HL-60 (cell line): ENCODE measurements around the gene EFCAB13.

Experiments
- DNase-seq, 2 experiments: peaks; one replicate each; pipeline ENCODE4 v3.0.0-alpha.2; 2010 to 2020; ENCODE audit warnings: low read depth in 1 of 2, low spot score in 1 of 2
- H3K27ac ChIP-seq: fragments of 250-450 bp; sonication (Bioruptor Pico); replicated peaks from 2 replicates; pipeline ENCODE4 v1.5.1; 2020; ENCODE audit warnings: mild to moderate bottlenecking, moderate library complexity
- H3K27me3 ChIP-seq: fragments of 250-450 bp; sonication (Bioruptor Pico); 2 replicates; pipeline ENCODE4 v1.5.1; 2021; ENCODE audit warnings: mild to moderate bottlenecking, moderate library complexity; ENCODE audit not compliant: insufficient read depth, poor library complexity, severe bottlenecking
- H3K4me3 ChIP-seq: replicated peaks from 2 replicates; pipeline ENCODE4 v1.5.1; 2011; ENCODE audit warnings: mild to moderate bottlenecking, control low read depth, low read length; ENCODE audit not compliant: insufficient read depth
- GABPA ChIP-seq: IDR thresholded peaks from 2 replicates; pipeline ENCODE4 v1.6.1; 2012; ENCODE audit warnings: low read depth
- POLR2AphosphoS5 ChIP-seq: IDR thresholded peaks from 2 replicates; pipeline ENCODE4 v1.6.1; 2012; ENCODE audit warnings: low read depth
- SPI1 ChIP-seq: IDR thresholded peaks from 2 replicates; pipeline ENCODE4 v1.6.1; 2012; ENCODE audit warnings: low read depth, mild to moderate bottlenecking, borderline replicate concordance
- TF ChIP-seq, protein P1 (sequence below): IDR thresholded peaks from one replicate; pipeline ENCODE4 v1.5.1; 2011; ENCODE audit warnings: low read length, control low read depth, inconsistent platforms; ENCODE audit not compliant: insufficient read depth
- TF ChIP-seq, protein P2 (sequence below): IDR thresholded peaks from 2 replicates; pipeline ENCODE4 v1.6.1; 2012; ENCODE audit warnings: low read depth; ENCODE audit not compliant: insufficient replicate concordance

Gene EFCAB13

DNA sequence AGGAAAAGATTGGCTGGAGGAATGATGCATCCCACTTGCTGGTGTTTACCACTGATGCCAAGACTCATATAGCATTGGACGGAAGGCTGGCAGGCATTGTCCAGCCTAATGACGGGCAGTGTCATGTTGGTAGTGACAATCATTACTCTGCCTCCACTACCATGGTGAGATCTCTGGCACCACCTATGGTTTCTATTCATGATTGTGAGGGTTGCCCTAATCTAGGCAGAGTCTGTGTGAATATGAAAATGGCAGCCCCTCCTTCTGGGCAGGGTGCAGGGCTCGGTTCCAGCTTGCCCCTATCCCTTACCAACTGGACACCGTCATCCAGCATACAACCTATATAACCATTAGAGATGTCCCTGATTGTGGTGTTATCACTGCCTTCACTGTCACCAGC lies 36.7 kb upstream of the EFCAB13 start:
- DNase-seq, result no peak
- no peaks in the 10 kb centered on the region for H3K27me3 ChIP-seq
- TF ChIP-seq SPI1, result no peak
- TF ChIP-seq, protein P1, sequence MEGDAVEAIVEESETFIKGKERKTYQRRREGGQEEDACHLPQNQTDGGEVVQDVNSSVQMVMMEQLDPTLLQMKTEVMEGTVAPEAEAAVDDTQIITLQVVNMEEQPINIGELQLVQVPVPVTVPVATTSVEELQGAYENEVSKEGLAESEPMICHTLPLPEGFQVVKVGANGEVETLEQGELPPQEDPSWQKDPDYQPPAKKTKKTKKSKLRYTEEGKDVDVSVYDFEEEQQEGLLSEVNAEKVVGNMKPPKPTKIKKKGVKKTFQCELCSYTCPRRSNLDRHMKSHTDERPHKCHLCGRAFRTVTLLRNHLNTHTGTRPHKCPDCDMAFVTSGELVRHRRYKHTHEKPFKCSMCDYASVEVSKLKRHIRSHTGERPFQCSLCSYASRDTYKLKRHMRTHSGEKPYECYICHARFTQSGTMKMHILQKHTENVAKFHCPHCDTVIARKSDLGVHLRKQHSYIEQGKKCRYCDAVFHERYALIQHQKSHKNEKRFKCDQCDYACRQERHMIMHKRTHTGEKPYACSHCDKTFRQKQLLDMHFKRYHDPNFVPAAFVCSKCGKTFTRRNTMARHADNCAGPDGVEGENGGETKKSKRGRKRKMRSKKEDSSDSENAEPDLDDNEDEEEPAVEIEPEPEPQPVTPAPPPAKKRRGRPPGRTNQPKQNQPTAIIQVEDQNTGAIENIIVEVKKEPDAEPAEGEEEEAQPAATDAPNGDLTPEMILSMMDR, result no peak
- TF ChIP-seq GABPA, result no peak
- TF ChIP-seq, protein P2, sequence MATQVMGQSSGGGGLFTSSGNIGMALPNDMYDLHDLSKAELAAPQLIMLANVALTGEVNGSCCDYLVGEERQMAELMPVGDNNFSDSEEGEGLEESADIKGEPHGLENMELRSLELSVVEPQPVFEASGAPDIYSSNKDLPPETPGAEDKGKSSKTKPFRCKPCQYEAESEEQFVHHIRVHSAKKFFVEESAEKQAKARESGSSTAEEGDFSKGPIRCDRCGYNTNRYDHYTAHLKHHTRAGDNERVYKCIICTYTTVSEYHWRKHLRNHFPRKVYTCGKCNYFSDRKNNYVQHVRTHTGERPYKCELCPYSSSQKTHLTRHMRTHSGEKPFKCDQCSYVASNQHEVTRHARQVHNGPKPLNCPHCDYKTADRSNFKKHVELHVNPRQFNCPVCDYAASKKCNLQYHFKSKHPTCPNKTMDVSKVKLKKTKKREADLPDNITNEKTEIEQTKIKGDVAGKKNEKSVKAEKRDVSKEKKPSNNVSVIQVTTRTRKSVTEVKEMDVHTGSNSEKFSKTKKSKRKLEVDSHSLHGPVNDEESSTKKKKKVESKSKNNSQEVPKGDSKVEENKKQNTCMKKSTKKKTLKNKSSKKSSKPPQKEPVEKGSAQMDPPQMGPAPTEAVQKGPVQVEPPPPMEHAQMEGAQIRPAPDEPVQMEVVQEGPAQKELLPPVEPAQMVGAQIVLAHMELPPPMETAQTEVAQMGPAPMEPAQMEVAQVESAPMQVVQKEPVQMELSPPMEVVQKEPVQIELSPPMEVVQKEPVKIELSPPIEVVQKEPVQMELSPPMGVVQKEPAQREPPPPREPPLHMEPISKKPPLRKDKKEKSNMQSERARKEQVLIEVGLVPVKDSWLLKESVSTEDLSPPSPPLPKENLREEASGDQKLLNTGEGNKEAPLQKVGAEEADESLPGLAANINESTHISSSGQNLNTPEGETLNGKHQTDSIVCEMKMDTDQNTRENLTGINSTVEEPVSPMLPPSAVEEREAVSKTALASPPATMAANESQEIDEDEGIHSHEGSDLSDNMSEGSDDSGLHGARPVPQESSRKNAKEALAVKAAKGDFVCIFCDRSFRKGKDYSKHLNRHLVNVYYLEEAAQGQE, result no peak
- no peak for TF ChIP-seq POLR2AphosphoS5
- no peak overlapping the region for H3K4me3 ChIP-seq
- no peak overlapping the region for H3K27ac ChIP-seq

DNA sequence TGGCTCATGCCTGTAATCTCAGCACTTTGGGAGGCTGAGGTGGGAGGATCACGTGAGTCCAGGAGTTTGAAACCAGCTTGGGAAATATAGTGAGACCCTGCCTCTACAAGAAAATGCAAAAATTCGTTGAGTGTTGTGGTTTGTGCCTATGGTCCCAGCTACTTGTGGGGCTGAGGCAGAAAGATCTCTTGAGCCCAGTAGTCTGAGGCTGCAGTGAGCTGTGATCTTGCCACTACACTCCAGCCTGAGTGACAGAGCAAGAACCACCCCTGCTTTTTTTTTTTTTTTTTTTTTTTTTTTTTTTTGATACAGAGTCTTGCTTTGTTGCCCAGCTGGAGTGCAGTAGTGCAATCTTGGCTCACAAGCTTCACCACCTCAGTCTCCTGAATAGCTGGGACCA lies 36.1 kb upstream of the EFCAB13 start:
- no peak overlapping the region for H3K27ac ChIP-seq
- DNase-seq, result no peak
- H3K4me3 ChIP-seq, result no peak overlapping the region
- no peak for TF ChIP-seq GABPA
- TF ChIP-seq, protein P1, result no peak
- TF ChIP-seq, protein P2, result no peak
- H3K27me3 ChIP-seq, result no peaks in the 10 kb centered on the region

DNA sequence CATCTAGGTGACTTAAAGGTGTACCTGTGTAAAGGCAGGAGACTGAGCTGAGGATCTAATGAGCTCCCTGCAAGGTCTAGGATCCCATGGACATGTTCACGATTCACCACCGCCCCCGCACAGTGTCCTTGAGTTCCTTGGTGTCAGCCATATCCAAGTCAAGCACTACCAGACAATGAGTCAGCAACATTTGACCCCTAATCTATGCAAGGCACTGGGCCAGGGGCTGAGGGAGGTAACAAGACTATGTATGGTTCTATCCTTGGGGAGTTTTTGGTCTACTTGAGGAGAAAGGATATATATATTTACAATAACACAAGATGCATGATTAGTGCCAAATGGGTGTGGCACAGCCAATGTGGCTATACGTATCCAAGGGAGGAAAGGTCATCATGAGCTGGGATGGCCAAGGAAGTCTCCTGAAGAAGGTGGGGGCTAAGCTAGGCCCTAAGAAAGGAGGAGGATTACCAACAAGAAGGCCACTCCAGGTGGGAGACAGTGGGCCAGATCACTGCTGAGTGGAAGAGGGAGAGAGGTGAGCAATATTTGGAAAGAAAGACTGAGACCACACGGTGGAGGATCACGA lies 35.1 kb upstream of the EFCAB13 start:
- DNase-seq, result no peak
- TF ChIP-seq GABPA, result no peak
- TF ChIP-seq, protein P1, result no peak
- TF ChIP-seq, protein P2, result no peak
- TF ChIP-seq POLR2AphosphoS5, result no peak
- no peak for TF ChIP-seq SPI1
- Histone ChIP-seq H3K27ac (no peak overlapping the region), H3K4me3 (no peak overlapping the region), H3K27me3 (no peaks in the 10 kb centered on the region)
